Stimulated activated CD4-positive, alpha-beta T cell treated with anti-CD3 and anti-CD28 coated beads, Interleukin-4, amount 100 ng/mL, for 4 hours (primary cell): ENCODE data around the gene SDCCAG8.

ENCODE experiments used
- DNase-seq, 2 experiments: peaks; one replicate each; pipeline ENCODE4 v3.0.0-alpha.2; 2020

Gene SDCCAG8

DNA sequence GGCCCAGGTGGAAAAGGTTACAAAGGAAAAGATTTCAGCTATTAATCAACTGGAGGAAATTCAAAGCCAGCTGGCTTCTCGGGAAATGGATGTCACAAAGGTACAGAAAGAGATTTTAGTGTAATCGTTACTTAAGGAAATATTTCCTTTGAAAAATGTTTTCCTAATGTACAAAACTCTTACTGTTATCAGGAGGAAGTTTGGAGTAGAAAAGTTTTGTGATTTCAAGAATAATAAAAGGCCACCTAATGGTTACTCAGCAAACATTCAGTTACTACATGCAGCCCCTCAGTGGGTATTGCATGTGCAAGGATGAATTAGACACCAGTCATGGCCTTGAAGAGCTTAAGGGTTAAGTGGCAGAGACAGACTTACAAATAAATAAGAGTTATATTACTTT is 85.2 kb downstream of the SDCCAG8 start:
- no peak for DNase-seq

DNA sequence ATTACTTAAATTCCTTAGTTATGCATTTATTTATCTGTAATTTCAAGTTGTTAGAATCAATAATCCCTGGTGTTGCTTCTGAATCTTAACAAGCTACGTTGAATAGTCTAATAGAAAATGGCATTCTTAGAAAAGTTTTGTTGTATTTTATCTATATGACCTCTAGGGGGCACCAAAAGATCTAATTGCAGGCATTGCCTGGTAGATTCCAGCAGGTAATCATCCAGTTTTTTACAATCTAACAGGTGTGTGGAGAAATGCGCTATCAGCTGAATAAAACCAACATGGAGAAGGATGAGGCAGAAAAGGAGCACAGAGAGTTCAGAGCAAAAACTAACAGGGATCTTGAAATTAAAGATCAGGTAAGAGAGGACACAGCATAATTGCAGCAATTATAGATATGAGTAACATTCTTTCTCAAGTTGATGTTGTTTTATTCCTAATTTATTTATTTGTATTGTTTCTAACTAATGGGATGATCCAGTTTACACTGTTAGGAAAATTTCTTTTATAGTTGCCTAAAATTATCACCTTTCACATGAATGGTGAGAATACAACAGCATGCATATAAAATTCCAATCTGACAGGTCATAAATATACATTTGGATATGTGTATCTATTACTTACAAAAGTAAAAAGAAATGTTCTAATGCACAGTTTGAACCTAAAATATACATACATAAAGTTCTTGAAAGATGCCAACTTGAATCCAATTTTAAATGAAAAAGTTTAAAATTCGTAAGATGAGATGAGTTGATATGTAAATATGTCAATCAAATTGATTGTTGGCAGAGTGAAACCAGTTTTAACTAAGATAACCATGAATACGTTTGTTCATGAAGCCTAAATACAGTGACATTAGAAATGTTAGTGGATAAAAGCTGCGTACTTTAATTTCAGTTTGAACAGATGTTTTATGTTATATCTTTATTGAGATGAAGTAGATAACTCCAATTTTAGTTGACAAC is 88.4 kb downstream of the SDCCAG8 start:
- no peak for DNase-seq

DNA sequence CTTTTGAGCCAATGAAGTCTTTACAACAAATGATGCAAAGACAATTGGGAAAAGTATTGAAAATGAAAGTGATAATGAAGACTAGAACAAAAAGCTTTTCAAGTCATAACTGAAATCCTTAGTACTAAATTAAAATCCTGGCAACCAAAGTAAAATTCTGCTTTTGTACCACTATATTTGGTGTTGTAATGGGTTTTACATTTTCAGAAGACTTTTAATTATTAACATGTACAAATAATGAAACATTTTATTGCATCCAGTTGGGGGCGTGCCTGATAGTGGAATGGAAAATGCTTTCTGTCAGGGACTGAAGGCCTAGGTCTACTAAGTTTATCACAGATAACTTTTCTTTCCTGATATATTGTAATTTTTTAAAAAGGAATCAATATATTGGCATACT is 89.4 kb downstream of the SDCCAG8 start:
- no peak for DNase-seq

DNA sequence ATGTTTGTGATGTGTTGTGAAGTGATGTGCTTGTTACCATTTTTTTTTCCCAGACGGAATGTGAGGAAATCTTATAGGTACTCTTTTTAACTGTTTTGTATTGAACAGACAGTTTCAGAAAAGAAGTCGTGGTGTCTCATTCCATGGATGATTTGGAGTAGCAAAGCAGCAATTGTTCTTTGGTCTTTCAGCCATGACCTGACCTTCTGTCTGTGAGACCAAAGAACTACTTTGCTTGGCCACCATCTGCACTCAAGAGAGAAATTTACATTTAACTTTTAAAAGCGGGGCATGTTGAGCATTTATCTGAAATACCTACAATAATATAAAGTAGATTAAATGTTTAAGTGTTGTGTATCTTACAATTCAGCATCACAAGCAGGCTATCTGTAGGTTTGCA is 90.2 kb downstream of the SDCCAG8 start:
- DNase-seq = no peak

DNA sequence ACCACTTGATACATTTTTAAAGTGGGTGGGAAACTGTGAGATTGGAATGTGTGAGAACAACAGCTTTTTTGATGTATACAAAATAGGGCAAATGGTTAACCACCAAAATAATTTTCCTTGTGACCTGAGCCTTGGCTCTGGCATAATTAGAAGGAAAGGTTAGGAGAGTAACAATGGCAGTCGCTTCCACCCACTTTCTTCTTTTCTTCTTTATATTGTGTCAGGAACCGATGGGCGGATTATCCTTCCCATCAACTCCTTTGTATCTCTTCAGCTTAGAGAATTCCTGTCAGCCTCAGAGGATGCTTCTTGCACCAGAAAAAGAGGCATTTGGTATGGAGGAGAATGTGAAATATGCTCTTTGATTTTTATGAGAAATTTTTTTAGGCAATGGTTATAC is 90.6 kb downstream of the SDCCAG8 start:
- DNase-seq = no peak

DNA sequence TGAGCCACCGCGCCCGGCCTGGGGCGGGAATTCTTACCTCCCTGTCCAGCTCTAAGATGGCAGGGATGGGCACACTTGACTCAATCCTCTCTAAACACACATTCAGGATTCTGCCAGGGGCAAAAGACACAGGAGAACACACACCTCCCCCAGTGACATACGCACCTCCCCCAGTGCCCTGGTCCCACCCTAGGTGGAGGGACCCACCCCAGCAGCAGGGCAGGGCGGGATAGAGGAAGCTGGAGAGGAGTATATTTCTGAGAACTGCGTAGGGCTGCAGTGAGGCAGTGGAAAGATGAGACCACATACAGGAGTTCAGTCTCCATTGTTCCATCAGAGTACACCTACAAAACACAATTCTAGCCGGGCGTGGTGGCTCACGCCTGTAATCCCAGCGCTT is 92.5 kb downstream of the SDCCAG8 start:
- DNase-seq = no peak

DNA sequence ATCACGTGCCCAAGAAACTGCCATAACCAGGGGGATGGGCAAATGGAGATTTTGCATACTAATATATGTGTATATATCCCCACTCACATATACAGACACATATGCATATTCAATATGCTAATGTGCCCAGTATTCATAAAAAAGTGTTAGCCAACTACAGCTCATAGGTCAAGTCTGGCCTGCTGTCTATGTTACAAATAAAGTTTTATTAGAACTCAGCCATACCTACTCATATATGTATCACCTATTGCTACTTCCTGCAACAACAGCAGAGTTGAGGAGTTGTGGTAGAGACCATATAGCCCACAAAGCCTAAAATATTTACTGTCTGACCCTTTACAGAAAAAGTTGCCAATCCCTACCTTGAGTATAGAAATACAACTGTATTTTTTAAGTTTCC is 93.3 kb downstream of the SDCCAG8 start:
- DNase-seq = no peak

DNA sequence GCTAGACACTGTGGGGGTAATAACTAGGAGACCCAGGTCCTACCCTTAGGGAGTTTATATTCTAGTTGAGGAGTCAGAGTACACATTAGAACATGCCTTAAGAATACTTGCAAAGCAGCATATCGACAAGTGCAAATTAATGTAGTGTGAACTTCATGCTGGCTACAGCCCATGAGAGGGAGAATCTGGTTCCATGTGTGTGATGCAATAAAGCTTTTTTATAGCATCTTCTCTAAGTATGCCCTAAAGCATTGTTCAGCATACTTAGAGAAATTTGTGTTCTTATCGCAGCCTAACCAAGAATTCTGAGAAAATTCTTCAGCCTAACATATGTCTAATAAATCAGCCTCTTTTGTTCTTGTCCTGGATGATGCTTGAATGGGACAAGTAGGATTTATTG is 95.5 kb downstream of the SDCCAG8 start:
- DNase-seq = no peak

DNA sequence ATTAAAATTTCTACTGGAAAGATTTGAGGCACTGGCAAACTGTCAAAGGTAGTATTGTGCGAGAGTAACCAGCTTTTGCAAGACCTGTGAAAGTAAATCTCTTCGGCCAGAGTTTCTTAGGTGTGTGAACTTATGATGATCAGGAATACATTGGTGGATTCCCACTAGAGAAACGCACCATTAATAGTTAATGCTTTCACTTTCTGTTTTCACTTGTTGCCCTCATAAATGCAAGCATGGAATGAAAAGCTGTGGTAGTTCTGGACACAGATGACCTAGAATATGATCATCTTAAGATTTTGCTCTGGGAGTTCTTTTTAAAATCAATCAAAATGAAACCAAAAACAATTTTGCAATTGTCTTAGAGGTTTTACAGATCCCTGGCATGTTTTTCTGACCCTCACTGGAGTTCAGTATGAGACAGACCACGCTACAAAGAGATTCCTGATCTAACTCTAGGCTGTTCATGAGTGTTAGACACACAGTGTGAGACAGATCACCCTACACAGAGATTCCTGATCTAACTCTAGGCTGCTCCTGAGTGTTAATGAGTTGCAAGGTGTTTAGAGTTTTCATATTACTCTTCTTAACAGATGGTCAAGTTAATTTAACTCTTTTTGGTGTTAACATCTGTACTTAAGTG is 98.8 kb downstream of the SDCCAG8 start:
- DNase-seq = no peak

DNA sequence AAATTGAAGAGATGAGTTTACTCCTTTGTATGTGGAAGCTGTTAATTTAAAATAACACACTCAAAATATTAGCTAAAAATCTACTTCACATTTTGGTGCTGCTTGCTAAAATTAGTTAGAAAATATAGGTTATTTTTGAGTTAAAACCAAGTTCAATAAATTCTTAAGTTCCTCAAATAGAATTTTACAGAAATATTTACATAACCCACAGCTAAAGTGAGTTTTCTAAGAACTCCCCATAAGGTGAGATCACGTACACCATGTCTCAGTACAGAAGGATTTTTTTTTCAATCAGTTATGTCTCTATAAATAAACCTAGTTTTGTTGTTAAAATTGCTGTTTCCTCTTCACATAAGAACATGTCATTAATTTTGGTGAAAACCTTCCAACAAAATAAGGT is 108.0 kb downstream of the SDCCAG8 start:
- no peak for DNase-seq

DNA sequence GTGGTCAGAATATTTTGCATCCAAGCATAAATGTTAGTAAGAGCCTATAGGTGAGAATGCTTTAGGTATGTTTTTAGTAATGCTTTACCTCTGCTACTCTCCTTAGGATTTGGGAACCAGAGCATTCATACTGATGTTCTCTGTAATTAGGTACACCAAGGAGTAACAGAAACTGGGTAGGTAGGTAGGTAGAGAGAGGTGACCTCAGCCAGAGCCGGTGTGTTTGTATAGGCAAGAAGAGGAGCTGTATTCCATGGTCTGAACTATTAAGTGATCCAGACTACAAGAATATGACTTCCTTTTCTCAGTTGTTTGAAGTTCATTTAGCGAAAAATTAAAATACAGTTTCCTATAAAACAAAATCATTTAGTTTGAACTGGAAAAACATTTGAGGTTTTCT is 108.5 kb downstream of the SDCCAG8 start:
- no peak for DNase-seq

DNA sequence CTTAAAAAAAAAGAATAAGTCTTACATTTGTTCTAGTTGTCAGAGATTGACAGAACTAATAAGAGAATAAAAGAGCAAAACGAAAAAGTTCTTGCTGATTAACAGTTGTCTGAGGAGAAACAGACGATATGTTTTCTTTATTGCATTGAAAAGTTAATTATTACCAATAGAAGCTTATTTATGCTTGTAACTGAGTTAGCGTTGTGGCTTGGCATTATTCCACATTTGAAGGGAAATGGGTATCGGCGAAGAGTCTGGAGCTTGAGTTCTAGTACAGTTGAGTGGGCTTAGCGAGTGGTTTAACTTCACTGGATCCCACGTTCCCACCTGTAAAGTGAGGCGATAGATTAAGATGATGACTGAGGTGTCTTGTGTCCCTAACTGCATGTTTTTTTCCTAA is 109.0 kb downstream of the SDCCAG8 start:
- DNase-seq = no peak

DNA sequence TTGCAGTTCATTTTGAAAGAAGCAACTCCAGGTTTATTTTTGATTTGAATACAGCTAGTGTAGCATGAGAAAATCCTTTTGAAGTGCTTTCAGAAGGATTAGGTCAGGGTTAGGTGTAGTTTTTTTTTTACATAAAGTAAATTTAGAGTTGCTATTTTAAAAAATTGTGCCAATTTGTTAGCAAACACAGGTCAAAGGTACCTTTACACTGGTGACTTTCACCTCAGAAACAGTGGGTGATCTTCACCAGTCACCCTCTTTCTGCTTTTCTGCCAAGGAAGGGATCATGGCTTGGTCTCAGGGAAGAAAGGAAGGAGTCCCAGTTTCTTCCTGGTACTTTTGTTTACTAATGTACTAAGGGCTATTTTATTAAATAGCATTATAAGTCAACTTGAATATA is 111.5 kb downstream of the SDCCAG8 start:
- DNase-seq = no peak

DNA sequence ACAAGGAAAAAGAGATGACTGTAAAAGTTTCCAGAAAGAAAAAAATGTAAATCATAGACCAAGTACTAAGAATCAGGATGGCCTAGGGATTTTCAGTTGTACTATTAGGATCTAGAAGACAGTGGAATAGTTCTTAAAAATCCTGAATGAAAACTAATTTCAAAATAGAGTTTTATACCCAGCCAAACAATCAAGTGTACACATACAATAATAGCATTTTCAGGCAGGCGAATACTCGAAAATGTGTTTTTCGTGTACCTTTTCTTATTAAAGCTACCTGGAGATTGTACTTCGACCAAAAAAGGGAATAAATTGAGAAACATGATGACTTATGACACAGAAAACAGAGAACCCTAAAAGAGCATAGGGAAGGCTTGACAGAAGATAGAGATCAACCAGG is 118.6 kb downstream of the SDCCAG8 start:
- no peak for DNase-seq

DNA sequence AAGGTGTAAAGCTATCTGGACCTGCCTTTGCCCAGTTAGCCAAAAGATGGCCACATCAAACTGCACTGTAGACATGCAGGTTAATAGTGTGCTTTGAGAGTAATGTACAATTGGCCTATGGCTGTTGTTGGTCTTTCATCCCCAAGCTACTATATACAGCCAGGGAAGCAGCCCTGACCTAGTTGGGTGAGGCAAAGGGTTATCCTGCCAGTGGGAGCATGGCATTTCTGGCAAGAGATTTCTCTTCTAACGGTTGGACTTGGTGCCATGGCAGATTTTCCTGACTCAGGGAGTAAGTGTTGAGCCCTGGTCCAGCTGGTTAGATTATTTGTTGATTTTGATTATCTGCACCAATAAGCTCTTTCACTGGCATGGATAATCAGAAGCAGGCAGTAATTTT is 119.8 kb downstream of the SDCCAG8 start:
- no peak for DNase-seq

DNA sequence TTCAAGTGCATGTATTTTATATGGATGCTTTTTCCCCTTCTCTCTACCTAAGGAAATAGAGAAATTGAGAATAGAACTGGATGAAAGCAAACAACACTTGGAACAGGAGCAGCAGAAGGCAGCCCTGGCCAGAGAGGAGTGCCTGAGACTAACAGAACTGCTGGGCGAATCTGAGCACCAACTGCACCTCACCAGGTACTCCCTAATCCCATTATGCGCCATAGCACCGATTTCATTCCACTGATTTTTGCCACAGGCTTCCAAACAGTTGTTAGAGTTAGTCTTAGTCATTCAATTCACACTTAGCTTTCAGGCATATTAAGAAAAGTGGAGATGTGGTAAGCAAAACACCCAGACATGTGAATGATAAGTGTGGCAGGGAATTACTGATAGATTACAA is 122.8 kb downstream of the SDCCAG8 start:
- no peak for DNase-seq

DNA sequence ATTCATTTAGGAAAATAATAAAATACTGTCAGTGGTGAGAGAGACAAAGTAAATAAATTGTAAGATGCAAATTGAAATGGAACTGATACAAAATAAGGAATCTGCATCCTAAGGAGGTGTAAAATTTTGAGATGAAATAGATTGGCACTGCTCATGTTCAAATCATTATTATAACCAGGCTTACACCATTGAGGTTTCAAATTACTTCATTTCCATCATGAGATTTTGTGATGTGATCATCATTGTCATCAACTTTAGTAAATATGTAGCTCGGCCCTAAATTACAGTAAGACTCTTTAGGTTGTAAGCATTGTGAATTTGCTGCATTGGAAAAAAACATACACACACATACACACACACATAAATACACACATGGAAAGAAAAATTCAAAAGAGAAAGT is 123.4 kb downstream of the SDCCAG8 start:
- no peak for DNase-seq

DNA sequence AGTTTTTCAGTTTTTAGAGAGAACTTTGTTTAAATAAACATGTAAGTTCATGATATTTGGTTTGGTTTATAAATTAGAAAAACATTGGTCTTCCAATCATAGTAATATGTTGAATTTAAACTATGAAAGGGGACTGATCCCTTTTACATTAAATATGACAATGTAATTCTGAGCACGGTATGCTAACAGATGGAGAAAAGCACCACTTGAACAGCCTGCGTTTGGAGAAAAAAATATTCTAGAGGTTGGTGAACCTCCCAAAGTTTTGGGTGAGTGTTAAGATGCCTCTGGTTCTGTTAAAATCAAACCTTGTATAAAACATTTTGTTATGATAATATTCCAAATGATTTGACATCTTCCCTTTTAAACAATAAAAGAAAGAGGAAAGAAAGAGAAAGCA is 123.9 kb downstream of the SDCCAG8 start:
- DNase-seq = no peak

DNA sequence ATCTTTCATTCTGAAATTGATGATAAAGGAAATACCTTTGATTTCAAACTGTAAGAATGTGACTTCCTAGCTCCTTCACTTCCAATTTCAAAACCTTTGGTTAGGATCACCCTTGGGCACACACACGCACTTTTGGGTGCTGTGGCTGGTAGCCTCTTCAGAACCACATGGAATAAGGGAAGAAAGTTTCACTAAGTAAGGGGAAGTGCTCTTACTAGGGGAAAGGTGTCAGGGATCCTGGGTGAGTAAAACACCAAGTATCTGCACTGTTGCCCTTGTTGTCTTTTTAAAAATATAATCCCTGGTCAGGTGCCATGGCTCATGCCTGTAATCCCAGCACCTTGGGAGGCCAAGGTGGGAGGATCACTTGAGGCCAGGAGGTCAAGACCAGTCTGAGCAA is 132.4 kb downstream of the SDCCAG8 start:
- DNase-seq = no peak

DNA sequence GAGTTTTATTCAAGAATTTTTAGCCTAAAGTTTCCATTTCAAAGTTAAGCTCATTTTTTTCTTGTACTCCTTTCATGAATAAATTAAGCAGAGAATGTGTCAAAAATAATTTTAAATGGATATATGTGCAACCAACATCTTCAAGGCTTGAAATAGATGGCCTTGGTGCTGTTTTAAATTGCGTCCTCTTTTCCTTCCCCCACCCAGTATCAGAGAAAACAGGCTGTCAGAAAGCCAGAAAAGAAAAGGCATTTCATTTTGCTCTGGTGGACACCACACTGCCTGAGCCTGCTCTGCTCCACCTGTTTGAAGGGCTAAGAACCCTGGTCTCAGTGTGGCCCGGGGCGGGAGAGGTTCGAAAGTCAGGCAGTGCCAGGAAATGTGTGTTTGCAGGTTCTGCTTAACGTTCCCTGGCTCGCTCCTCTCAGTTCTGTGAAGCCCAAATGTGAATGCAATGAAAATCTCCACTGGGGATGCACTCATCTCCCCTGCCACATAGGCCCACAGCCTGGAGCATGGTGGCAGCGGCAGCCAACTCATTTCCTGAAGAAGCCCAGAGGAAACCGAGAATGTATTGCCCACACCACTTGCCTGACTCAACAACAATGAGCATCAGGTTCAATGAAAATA is 134.4 kb downstream of the SDCCAG8 start:
- DNase-seq = no peak

DNA sequence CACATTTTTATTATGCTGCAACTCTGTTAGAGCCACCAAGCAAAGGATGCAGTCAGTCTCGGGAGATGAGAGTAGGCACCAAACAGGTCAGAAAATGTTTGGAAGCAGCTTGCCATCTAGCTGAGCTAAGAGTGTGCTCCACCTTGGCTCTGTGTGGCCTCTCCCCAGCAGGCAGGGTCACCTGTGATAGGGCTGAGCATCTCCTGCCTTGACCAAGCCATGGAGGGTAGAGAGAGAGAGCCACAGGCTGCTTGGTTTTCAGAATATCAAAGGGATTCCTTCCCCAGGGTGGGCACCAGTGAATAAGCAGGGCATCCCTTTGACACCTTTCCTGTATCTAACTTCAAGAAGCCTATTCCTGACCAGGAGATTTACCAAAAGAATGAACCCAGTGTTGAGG is 135.5 kb downstream of the SDCCAG8 start:
- no peak for DNase-seq

DNA sequence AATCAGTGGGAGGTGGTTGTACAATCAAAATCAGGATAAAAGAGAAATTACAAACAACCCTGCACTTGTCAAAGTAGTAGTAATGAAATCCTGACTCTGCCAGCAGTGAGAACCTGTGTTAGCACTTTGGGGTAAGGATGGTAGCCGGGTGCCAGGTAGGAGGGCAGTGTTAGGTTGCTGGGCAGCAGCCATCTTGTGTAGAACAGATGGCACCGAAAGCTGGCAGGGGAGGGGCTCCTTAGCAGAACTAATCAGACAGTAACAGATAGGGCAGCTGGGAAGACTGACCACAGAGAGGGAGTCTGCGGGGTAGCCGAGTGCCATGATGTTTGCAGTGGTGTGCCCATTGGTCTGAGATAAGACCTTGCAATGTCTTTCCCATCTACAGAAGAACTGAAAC is 137.3 kb downstream of the SDCCAG8 start:
- DNase-seq = no peak

DNA sequence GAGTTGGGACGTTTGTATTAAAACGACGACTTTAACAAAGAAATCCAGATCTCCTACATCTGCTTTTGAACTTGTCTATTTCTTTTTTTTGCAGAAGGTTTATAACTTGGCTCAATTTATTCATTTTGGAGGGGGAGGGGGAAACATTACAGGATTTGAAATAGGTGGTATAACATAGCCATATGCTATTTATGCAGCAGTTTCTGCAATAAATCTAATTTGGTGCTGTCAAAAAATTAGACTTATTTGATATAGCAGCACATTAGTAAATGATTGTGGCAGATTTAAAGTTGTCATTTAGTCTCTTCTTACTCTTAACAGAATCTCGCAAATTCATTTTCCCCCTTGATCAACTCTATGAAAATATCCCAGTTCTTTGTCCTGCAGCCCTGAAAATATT is 138.2 kb downstream of the SDCCAG8 start:
- no peak for DNase-seq
